Stimulated activated CD4-positive, alpha-beta T cell treated with anti-CD3 and anti-CD28 coated beads, Interleukin-4, amount 100 ng/mL, for 24 hours (primary cell): ENCODE measurements around the gene DRICH1.
A peak's percentile ranks its signal among the peaks of the same experiment; 100 is the strongest.
"Not testable (repeated sequence)": the region's sequence is repeated elsewhere in the genome, so short reads cannot be mapped to it uniquely, and the experiment has no call there.

Experiments used
- DNase-seq: peaks from one replicate; pipeline ENCODE4 v3.0.0-alpha.2; 2020

Gene DRICH1

GRCh38 chr22:23597576-23598268, 34.4 kb downstream of the DRICH1 start:
- DNase-seq = not testable (repeated sequence)

- not testable (repeated sequence) for DNase-seq
These were observed 36.2 kb downstream of the DRICH1 start for GRCh38 chr22:23595904-23596303.

GRCh38 chr22:23591846-23592245, 40.3 kb downstream of the DRICH1 start:
- DNase-seq = no peak

- DNase-seq = peak; percentile 63
These were observed 40.8 kb downstream of the DRICH1 start for GRCh38 chr22:23591201-23591791.

GRCh38 chr22:23583836-23584235, 48.3 kb downstream of the DRICH1 start:
- DNase-seq = no peak

GRCh38 chr22:23583153-23583552, 49.0 kb downstream of the DRICH1 start:
- DNase-seq = no peak

GRCh38 chr22:23581260-23581650, 50.9 kb downstream of the DRICH1 start:
- DNase-seq = no peak

- no peak for DNase-seq
These were observed 51.4 kb downstream of the DRICH1 start for GRCh38 chr22:23580576-23581259.

- no peak for DNase-seq
These were observed 52.1 kb downstream of the DRICH1 start, which contains the start of gene IGLL1 for GRCh38 chr22:23579870-23580575. Gene IGLL1, minus strand, starts transcription at chr22:23580290. Its CDS starts 100 bp downstream, at chr22:23580190.

- DNase-seq = no peak
These were observed 52.8 kb downstream of the DRICH1 start for GRCh38 chr22:23579280-23579679.

GRCh38 chr22:23578306-23578705, 53.8 kb downstream of the DRICH1 start:
- no peak for DNase-seq

GRCh38 chr22:23576681-23577080, 55.4 kb downstream of the DRICH1 start:
- DNase-seq = no peak

GRCh38 chr22:23575601-23576000, 56.5 kb downstream of the DRICH1 start:
- no peak for DNase-seq

- no peak for DNase-seq
These were observed 57.2 kb downstream of the DRICH1 start for GRCh38 chr22:23574877-23575276.

- DNase-seq = no peak
These were observed 57.7 kb downstream of the DRICH1 start for GRCh38 chr22:23574371-23574811.

GRCh38 chr22:23573701-23574235, 58.4 kb downstream of the DRICH1 start:
- DNase-seq = not testable (repeated sequence)

- not testable (repeated sequence) for DNase-seq
These were observed 59.0 kb downstream of the DRICH1 start for GRCh38 chr22:23573106-23573505.

GRCh38 chr22:23571486-23571885, 60.6 kb downstream of the DRICH1 start:
- DNase-seq = no peak

- DNase-seq = no peak
These were observed 61.4 kb downstream of the DRICH1 start for GRCh38 chr22:23570681-23571080.

- DNase-seq = no peak
These were observed 62.4 kb downstream of the DRICH1 start for GRCh38 chr22:23569716-23570115.

- DNase-seq = no peak
These were observed 62.8 kb downstream of the DRICH1 start for GRCh38 chr22:23569291-23569690.

- DNase-seq = no peak
These were observed 65.2 kb downstream of the DRICH1 start for GRCh38 chr22:23566705-23567475.
